Neural cell (in vitro differentiated cells): ENCODE measurements around the gene MYADML2.

Experiments
- CTCF ChIP-seq: fragments of 450-650 bp; IDR thresholded peaks from 2 replicates; pipeline ENCODE4 v1.5.1; 2014; ENCODE audit warnings: antibody characterized with exemption, mild to moderate bottlenecking, moderate library complexity; ENCODE audit not compliant: poor library complexity, severe bottlenecking
- POLR2AphosphoS5 ChIP-seq: IDR thresholded peaks from 2 replicates; pipeline ENCODE4 v1.6.1; 2012
- REST ChIP-seq: IDR thresholded peaks from 2 replicates; pipeline ENCODE4 v1.6.1; 2012; ENCODE audit warnings: borderline replicate concordance

- TF ChIP-seq CTCF, result no peak
- TF ChIP-seq REST, result no peak
- no peak for TF ChIP-seq POLR2AphosphoS5
Measured at GRCh38 chr17:81980122-81980521, 33.1 kb upstream of the MYADML2 start.
